WI38 (cell line): Measurements from ENCODE around the gene SUPT5H.
A peak's percentile ranks its signal among the peaks of the same experiment; 100 is the strongest.

Experiments used
- H3K4me3 ChIP-seq: 2 replicates; pipeline ENCODE4 v1.5.1; 2011; ENCODE audit warnings: low read depth, mild to moderate bottlenecking, control low read depth, low read length
- CTCF ChIP-seq: IDR thresholded peaks from 2 replicates; pipeline ENCODE4 v1.5.1; 2012; ENCODE audit warnings: low read depth, mild to moderate bottlenecking, control low read depth, low read length

The SUPT5H gene

GRCh38 chr19:39430675-39431593 is 14.4 kb upstream of the SUPT5H start:
- H3K4me3 ChIP-seq = peak overlapping the region; percentile 7

GRCh38 chr19:39432677-39433025 is 12.7 kb upstream of the SUPT5H start:
- TF ChIP-seq CTCF = no peak

More at GRCh38 chr19:39430675-39431593, 14.4 kb upstream of the SUPT5H start:
- no peak for TF ChIP-seq CTCF

GRCh38 chr19:39433480-39434079 is 11.8 kb upstream of the SUPT5H start:
- no peak overlapping the region for H3K4me3 ChIP-seq
- TF ChIP-seq CTCF = no peak

More at GRCh38 chr19:39432677-39433025, 12.7 kb upstream of the SUPT5H start:
- H3K4me3 ChIP-seq = no peak overlapping the region

- H3K4me3 ChIP-seq = peak overlapping the region; percentile 76
- TF ChIP-seq CTCF = no peak
These were observed 11.0 kb upstream of the SUPT5H start for GRCh38 chr19:39434123-39435076.

- TF ChIP-seq CTCF = no peak
- peak within 1 kb of the TSS; percentile 76 for H3K4me3 ChIP-seq
These were observed 9.7 kb upstream of the SUPT5H start, which contains the start of gene RPS16 for GRCh38 chr19:39435499-39436349. TSS of gene RPS16 (minus strand) at chr19:39435949. CDS start at chr19:39435895, 54 bp downstream.

- peak overlapping the region; percentile 76 for H3K4me3 ChIP-seq
- TF ChIP-seq CTCF = no peak
These were observed 9.0 kb upstream of the SUPT5H start for GRCh38 chr19:39436350-39436716.
